ENCODE data around the gene NKAPD1.

GRCh38 chr11:112029460-112029859 lies 44.6 kb upstream of the NKAPD1 start:
- TF ChIP-seq EZH2phosphoT487 (IDR thresholded peaks at IDR 0.05; ENCODE audit: borderline replicate concordance, low read length), result no peak
- no peak for TF ChIP-seq CTCF (IDR thresholded peaks at IDR 0.05; ENCODE audit: low read depth, low read length, poor library complexity, severe bottlenecking)
